Glutamatergic neuron (in vitro differentiated cells): Measurements from ENCODE around the gene DNAJC4. TPM values are rescaled to one million over a fixed set of nuclear protein-coding genes. Genes with fewer than 3 reads are reported as not detected.

Experiments used
- DNase-seq: peaks from one replicate; pipeline ENCODE4 v3.0.0; 2022
- H3K27ac Mint-ChIP-seq: one replicate; pipeline ENCODE4 v1.8.0; 2020; ENCODE audit warnings: mild to moderate bottlenecking, mixed read lengths, inconsistent platforms; ENCODE audit not compliant: unreplicated experiment
- H3K27me3 Mint-ChIP-seq: one replicate; pipeline ENCODE4 v1.8.0; 2020; ENCODE audit warnings: mild to moderate bottlenecking, moderate library complexity, mixed read lengths, inconsistent platforms; ENCODE audit not compliant: unreplicated experiment
- H3K36me3 Mint-ChIP-seq: one replicate; pipeline ENCODE4 v1.8.0; 2020; ENCODE audit warnings: mild to moderate bottlenecking, mixed read lengths, inconsistent platforms; ENCODE audit not compliant: unreplicated experiment
- H3K4me1 Mint-ChIP-seq: one replicate; pipeline ENCODE4 v1.8.0; 2020; ENCODE audit warnings: mild to moderate bottlenecking, low read depth, mixed read lengths, inconsistent platforms; ENCODE audit not compliant: unreplicated experiment
- H3K4me3 Mint-ChIP-seq: one replicate; pipeline ENCODE4 v1.8.0; 2020; ENCODE audit warnings: mild to moderate bottlenecking, mixed read lengths, inconsistent platforms; ENCODE audit not compliant: unreplicated experiment
- H3K9me3 Mint-ChIP-seq: one replicate; pipeline ENCODE4 v1.8.0; 2020; ENCODE audit warnings: mild to moderate bottlenecking, moderate library complexity, mixed read lengths, inconsistent platforms; ENCODE audit not compliant: unreplicated experiment
- CTCF ChIP-seq: fragments of 200-600 bp; sonication (generic); IDR thresholded peaks from one replicate; pipeline ENCODE4 v1.5.0; 2021; ENCODE audit not compliant: partially characterized antibody, unreplicated experiment
- total RNA-seq: library from RNA; stranded (reverse); fragmentation: NEBNext Ultra II Directional; extraction: Animal tissue kit (Norgen Biotek cat#: 25700); gene quantifications from one replicate; pipeline ENCODE4 v1.2.1, GENCODE V29; 2021; ENCODE audit not compliant: unreplicated experiment

DNAJC4 gene
- total RNA-seq, 1 donor from 2014 or later, result 30.5 TPM

- H3K27ac Mint-ChIP-seq, result no peak overlapping the region
- no peaks in the 10 kb centered on the region for H3K27me3 Mint-ChIP-seq
- peaks cover 2% of the 10 kb centered on the region for H3K9me3 Mint-ChIP-seq
- TF ChIP-seq CTCF, result no peak
- H3K4me3 Mint-ChIP-seq, result no peak overlapping the region
- no peak for DNase-seq
- peaks cover 2% of the 10 kb centered on the region for H3K4me1 Mint-ChIP-seq
- H3K36me3 Mint-ChIP-seq, result no peaks in the 10 kb centered on the region
These were observed 31.8 kb upstream of the DNAJC4 start for GRCh38 chr11:64198511-64198910.

- Mint-ChIP-seq H3K9me3 (peaks cover 4% of the 10 kb centered on the region), H3K27ac (peak overlapping the region; percentile 31), H3K36me3 (no peaks in the 10 kb centered on the region)
These were observed 28.8 kb upstream of the DNAJC4 start for GRCh38 chr11:64201543-64201942.

GRCh38 chr11:64202992-64203391 is 27.4 kb upstream of the DNAJC4 start:
- Mint-ChIP-seq H3K9me3 (peaks cover 4% of the 10 kb centered on the region), H3K27me3 (peaks cover 2% of the 10 kb centered on the region), H3K27ac (no peak overlapping the region), H3K4me1 (peaks cover 10% of the 10 kb centered on the region), H3K36me3 (no peaks in the 10 kb centered on the region), H3K4me3 (no peak overlapping the region)
- DNase-seq, result no peak
- no peak for TF ChIP-seq CTCF

More at GRCh38 chr11:64201543-64201942, 28.8 kb upstream of the DNAJC4 start:
- no peak overlapping the region for H3K4me3 Mint-ChIP-seq
- peaks cover 2% of the 10 kb centered on the region for H3K27me3 Mint-ChIP-seq
- peaks cover 10% of the 10 kb centered on the region for H3K4me1 Mint-ChIP-seq
- no peak for TF ChIP-seq CTCF
- no peak for DNase-seq

GRCh38 chr11:64203421-64204079 is 26.8 kb upstream of the DNAJC4 start:
- H3K4me3 Mint-ChIP-seq, result no peak overlapping the region
- peaks cover 10% of the 10 kb centered on the region for H3K4me1 Mint-ChIP-seq
- no peaks in the 10 kb centered on the region for H3K36me3 Mint-ChIP-seq
- TF ChIP-seq CTCF, result no peak
- H3K9me3 Mint-ChIP-seq, result peaks cover 4% of the 10 kb centered on the region
- DNase-seq, result no peak
- H3K27me3 Mint-ChIP-seq, result peaks cover 2% of the 10 kb centered on the region
- peak overlapping the region; percentile 68 for H3K27ac Mint-ChIP-seq

GRCh38 chr11:64204080-64204440 is 26.3 kb upstream of the DNAJC4 start:
- H3K27ac Mint-ChIP-seq, result peak overlapping the region; percentile 80
- peaks cover 4% of the 10 kb centered on the region for H3K9me3 Mint-ChIP-seq
- no peak for DNase-seq
- no peaks in the 10 kb centered on the region for H3K36me3 Mint-ChIP-seq
- TF ChIP-seq CTCF, result no peak
- H3K4me1 Mint-ChIP-seq, result peaks cover 10% of the 10 kb centered on the region
- H3K27me3 Mint-ChIP-seq, result peaks cover 5% of the 10 kb centered on the region
- no peak overlapping the region for H3K4me3 Mint-ChIP-seq
